NCI-H524 (cell line): Measurements from ENCODE around the gene THAP10.
"Not testable (repeated sequence)": the region's sequence is repeated elsewhere in the genome, so short reads cannot be mapped to it uniquely, and the experiment has no call there.

Source experiments
- DNase-seq, 2 experiments: peaks; one replicate each; lab custom pipeline; 2025; lab: John Stamatoyannopoulos, UW

The THAP10 gene

DNA sequence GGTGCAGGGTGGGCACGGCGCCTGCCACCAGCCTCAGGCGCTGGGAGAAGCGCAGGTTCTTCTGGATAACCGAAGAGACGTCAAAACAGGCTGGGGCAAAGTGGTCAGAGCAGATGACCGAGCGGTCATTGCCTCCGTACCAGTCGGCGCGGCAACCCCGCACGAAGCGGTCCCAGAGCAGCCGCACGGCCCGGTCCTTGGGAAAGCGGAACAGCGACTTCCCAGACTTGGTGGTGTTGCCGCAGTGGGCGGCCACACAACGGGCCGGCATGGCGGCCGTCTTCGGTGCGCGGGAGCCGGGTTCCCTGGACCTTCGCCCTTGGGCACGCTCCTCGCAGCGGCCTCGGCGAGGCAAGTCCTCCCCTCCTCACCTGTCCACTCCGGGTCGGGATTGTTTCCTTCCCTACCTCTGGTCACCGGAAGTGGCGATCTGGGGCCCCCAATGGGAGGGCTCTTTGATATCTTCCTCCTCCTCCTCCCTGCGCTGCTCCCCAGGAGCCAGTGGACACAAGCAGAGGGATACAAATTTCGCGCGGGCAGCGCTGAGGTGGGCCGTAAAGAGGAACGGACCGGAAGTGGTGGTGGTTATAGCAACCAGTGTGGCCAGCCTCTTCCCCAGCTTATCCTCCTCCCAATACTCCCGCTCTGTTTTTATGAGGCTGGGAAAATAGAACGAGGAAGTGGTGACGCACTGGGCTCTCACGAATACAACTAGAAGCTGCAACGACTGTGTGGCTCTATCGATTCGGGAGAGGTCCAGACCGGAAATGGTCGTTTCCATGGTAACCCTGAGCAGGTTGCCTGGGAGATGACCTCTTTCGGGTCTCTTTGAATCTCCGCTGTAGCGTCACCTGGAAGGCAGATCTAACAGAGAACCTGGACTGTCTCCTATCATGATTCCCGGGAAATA is at the start of gene THAP10, which contains the start of gene LRRC49:
THAP10 (minus strand) TSS at position 432 of the 910 bp plus-strand sequence; CDS start at position 271, 161 bp downstream.
LRRC49 (plus strand) TSS at position 825 of the 910 bp plus-strand sequence; CDS start at position 894, 69 bp downstream.
- DNase-seq, result peak; percentile 98 to 99

GRCh38 chr15:70936326-70936725 is 44.1 kb upstream of the THAP10 start:
- peak; percentile 76 to 90 for DNase-seq

- no peak for DNase-seq
Observed at GRCh38 chr15:70935631-70936030, 43.4 kb upstream of the THAP10 start.

- DNase-seq, result no peak
Observed at GRCh38 chr15:70933411-70933810, 41.2 kb upstream of the THAP10 start.

DNA sequence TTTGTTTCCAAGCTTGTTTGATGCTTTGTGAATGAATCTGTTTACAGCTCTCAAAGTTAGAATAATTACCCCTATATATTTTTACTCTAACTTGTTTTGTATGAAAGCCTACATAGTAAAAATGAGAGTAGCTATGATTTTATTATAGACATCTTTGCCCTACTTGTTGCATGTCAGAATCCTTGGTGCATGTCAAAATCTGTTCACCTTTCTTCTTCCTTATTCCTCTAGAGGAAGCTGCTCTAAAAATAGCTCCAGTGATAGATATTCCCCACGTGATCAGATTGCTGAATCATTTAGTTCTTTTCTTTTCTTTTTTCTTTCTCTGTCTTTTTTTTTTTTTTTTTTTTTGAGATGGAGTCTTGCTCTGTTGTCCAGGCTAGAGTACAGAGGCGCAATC is 40.2 kb upstream of the THAP10 start:
- DNase-seq, result no peak

DNA sequence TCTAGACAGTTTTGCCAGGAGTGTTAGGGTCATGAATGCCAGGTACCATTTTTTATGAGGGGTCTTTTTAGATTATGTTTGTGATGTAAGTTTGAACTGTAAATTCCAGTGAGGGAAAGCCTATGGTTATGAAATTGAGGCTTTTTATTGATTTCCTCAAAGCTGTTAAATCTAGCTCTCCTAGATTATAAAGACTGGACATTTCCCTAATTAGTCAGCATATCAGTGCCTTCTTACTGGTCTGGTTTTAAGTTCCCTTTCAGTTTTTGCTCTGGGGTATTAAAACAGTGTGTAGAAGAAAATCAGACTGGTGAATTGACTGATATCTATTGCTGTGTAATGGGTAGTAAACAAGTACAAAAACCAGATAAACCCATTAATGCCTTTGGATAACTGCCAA is 39.6 kb upstream of the THAP10 start:
- no peak for DNase-seq

DNA sequence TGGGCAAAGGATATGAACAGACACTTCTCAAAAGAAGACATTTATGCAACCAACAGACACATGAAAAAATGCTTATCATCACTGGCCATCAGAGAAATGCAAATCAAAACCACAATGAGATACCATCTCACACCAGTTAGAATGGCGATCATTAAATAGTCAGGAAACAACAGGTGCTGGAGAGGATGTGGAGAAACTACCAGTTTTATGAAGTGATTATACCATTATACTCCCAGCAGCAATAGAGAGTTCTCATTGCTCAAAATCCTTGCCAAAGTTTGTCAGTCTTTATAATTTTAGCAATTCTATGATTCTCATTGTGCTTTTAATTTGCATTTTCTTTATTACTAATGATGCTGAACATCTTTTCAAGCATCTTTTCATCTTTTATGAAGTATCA is 34.7 kb upstream of the THAP10 start:
- not testable (repeated sequence) for DNase-seq

DNA sequence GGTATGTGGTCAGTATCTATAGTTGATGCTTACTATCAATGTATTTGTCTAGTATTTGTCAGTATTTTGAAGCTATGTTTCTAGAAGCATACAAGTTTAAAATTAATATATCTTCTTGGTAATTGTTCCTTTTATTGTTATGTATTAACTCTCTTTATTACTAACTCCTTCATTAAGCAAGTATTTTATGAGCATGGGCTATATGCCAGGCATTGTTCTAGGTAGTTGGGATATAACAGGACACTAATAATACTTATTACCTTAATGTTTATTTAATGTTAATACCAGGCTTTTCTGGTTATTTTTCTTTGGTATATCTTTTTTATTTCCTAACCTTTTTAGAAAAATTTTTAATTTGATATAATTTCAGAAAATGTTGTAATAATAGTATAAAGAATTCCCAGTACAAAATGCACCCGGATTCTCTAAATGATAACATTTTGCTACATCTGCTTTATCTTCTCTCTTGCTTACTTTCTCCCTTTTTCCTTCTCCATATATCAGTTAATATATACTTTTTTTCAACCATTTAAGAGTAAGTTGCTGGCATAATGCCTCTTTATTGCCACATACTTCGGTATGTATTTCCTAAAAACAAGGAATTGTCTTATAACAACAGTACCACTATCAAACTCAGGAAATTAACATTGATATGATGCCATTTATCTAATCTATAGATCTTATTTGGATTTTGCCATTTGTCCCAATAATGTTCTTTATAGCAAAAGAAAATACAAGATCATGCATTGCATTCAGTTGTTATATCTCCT is 31.3 kb upstream of the THAP10 start:
- DNase-seq, result no peak

DNA sequence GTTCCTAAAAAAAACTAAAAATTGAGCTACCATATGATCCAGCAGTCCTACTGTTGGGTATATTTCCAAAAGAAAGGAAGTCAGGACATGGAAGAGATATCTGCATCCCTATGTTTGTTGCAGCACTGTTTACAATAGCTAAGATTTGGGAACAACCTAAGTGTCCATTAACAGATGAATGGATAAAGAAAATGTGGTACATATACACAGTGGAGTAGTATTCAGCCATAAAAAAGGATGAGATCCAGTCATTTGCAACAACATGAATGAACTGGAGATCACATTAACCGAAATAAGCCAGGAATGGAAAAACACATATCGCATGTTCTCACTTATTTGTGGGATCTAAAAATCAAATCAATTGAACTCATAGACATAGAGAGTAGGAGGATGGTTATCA is 29.9 kb upstream of the THAP10 start:
- no peak for DNase-seq

- no peak for DNase-seq
Observed at GRCh38 chr15:70920981-70921696, 28.9 kb upstream of the THAP10 start.

GRCh38 chr15:70917955-70918354 is 25.7 kb upstream of the THAP10 start:
- no peak for DNase-seq

- DNase-seq, result peak in 1 of 2 experiments; percentile 37
Observed at GRCh38 chr15:70916531-70916930, 24.3 kb upstream of the THAP10 start.

GRCh38 chr15:70912187-70912586 is 20.0 kb upstream of the THAP10 start:
- no peak for DNase-seq

- no peak for DNase-seq
Observed at GRCh38 chr15:70910958-70911357, 18.7 kb upstream of the THAP10 start.

GRCh38 chr15:70907784-70908471 is 15.7 kb upstream of the THAP10 start:
- DNase-seq, result no peak

DNA sequence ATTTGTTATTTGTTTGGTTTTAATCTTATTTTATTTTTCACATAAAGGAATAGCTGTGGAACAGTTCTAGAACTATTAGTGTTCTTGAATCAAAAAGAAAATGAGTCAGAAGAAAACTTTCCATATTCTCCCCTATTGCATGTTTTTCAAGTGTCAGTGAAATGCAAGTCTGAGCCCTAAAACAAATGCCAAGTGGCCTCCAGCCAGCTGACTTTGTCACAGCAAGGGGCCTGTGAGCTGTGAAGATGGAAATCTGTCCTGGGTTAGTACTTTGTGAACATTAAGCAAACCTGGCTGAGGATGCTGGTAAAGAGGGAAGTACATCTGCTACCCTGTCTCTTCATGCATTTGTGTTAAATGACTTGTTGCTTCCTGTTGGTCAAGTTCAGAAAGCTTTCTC is 14.6 kb upstream of the THAP10 start:
- DNase-seq, result no peak

DNA sequence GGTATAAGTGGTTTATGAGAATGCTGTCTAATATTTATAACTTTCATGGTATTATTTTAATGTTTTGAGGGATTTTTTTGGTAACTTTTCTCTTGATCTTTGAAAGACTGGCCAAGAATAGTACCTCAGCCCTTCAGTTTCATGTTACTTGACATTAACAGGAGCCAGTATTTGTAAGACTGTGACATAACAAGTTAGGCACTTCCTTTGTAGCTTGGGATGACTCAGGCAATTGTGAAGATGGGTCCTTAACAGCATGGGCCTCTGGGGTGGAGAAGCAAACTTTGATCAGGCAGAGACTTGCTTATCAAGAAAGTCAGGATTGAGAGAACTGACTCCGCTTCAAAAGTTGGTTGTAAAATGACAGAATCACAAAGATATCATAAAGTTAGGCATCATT is 9.9 kb upstream of the THAP10 start:
- no peak for DNase-seq

DNA sequence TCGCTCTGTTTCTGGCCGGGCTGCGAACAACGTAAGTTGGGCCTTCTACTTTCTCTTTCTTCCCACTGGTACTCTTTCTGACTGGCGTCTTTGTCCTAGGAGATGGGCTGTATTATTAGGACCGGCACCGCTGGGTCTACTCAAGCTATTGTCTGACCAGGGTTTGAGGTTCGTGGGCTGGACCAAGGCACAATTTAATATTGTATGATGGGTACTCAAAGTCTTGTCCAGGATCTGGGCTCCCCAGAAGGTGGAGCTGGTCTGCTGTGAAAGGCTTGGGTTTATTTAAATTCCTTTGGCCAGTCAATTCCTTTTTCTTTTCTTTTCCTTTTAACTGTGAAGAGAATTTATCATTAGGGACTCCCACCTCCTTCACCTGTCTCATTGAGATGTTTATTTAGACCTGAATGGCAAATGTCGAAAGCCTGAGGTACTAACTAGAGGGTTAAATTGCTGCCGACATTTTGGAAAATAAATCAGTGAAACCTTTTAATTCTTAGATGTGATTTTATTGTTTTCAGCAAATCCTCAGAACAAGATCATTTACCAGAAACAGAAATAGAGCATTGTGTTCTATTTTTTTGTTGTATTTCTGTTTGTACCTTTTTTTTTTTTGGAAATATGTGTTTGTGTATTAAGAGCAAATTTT is 803 bp upstream of the THAP10 start:
- DNase-seq, result peak in 1 of 2 experiments; percentile 78

DNA sequence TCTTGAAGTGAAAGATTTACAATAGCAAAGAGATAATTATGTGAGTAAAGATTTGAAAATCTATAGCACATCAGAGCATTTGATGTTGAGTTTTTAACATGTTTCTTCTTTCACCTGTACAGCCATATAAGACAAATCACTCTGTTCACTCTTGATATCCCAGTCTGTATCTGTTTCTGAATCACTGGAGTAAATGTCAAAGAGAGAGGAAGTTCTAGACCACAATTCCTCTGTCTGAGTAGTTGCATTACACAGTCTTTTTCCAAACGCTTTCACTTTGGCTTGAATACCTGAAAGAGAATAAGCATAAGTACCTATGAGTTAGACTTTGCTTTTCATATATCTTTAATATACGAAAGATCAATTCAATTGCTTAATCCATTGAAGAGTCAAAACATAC is 9.9 kb downstream of the THAP10 start:
- no peak for DNase-seq

DNA sequence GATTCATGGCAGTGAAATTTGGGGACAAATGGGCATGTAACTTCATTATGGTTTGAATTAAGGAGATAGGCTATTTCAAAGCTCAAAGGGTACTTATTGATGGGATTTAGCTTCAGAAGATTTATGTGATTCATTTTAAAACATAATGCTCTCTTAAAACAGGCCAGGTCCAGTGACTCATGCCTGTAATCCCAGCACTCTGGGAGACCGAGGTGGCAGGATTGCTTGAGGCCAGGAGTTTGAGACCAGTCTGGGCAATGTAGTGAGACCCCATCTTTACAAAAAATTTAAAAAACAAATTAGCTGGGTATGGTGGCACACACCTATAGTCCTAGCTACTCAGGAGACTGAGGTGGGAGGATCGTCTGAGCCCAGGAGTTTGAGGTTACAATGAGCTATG is 11.5 kb downstream of the THAP10 start:
- DNase-seq, result no peak

- DNase-seq, result no peak
Observed at GRCh38 chr15:70879401-70879800, 12.8 kb downstream of the THAP10 start.
